IMR-90 (cell line): ENCODE data around the gene EMCN. TPM values are rescaled to one million over a fixed set of nuclear protein-coding genes. Genes with fewer than 3 reads are reported as not detected.

ENCODE experiments used
- ATAC-seq: fragments of 200-7000 bp; cut with Tn5 transposase; 2 replicates; pipeline ENCODE4 v1.9.1; 2020; ENCODE audit warnings: low read depth, mild to moderate bottlenecking, moderate library complexity
- BruUV-seq: library from RNA; stranded (reverse); fragments of 400-500 nt; replicated peaks from 2 replicates; lab custom pipeline; 2021; lab: Mats Ljungman, UMichigan
- CTCF ChIA-PET: fragments of 300-600 bp; formaldehyde crosslinking; extraction: SDS; loops from one replicate; lab custom pipeline; 2021; ENCODE audit warnings: antibody characterized with exemption; lab: Yijun Ruan, JAX
- POLR2A ChIA-PET: fragments of 300-600 bp; sonication (Branson Sonifier 250); formaldehyde crosslinking; loops from one replicate; lab custom pipeline; 2022; ENCODE audit warnings: antibody characterized with exemption; ENCODE audit not compliant: unreplicated experiment; lab: Charles Lee
- DNase-seq: peaks from one replicate; pipeline ENCODE4 v3.0.0; 2013
- H2AFZ ChIP-seq: replicated peaks from 2 replicates; pipeline ENCODE3; 2013; ENCODE audit warnings: low read length, mild to moderate bottlenecking; ENCODE audit not compliant: poor library complexity
- H2AK5ac ChIP-seq: 2 replicates; pipeline ENCODE4 v1.6.1; 2013; ENCODE audit warnings: low read depth, low read length, inconsistent platforms
- H2AK9ac ChIP-seq: replicated peaks from 2 replicates; pipeline ENCODE3; 2013; ENCODE audit warnings: mild to moderate bottlenecking, low read depth, low read length, moderate library complexity; ENCODE audit not compliant: poor library complexity
- H2BK120ac ChIP-seq: 2 replicates; pipeline ENCODE4 v1.6.1; 2013; ENCODE audit warnings: low read depth, low read length, inconsistent platforms
- H2BK15ac ChIP-seq: 3 replicates; pipeline ENCODE4 v1.6.1; 2013; ENCODE audit warnings: low read depth, low read length, inconsistent platforms
- H2BK20ac ChIP-seq: 2 replicates; pipeline ENCODE4 v1.6.1; 2013; ENCODE audit warnings: low read depth, mild to moderate bottlenecking, inconsistent platforms, low read length, moderate library complexity
- H2BK5ac ChIP-seq: 2 replicates; pipeline ENCODE4 v1.6.1; 2013; ENCODE audit warnings: mild to moderate bottlenecking, low read depth, low read length, inconsistent platforms; ENCODE audit not compliant: poor library complexity, severe bottlenecking
- H3K14ac ChIP-seq: replicated peaks from 2 replicates; pipeline ENCODE4 v1.6.1; 2013; ENCODE audit warnings: low read depth, low read length, inconsistent platforms
- H3K18ac ChIP-seq: 2 replicates; pipeline ENCODE4 v1.6.1; 2013; ENCODE audit warnings: low read depth, low read length, control low read depth
- H3K23ac ChIP-seq: 2 replicates; pipeline ENCODE4 v1.6.1; 2013; ENCODE audit warnings: low read depth, low read length, inconsistent platforms
- H3K27ac ChIP-seq: 2 replicates; pipeline ENCODE4 v1.5.1; 2013; ENCODE audit warnings: mild to moderate bottlenecking, control low read depth, low read length; ENCODE audit not compliant: insufficient read depth
- H3K27me3 ChIP-seq: 2 replicates; pipeline ENCODE4 v1.6.1; 2013; ENCODE audit warnings: low read length; ENCODE audit not compliant: control insufficient read depth, insufficient read depth
- H3K36me3 ChIP-seq: 2 replicates; pipeline ENCODE4 v1.6.1; 2013; ENCODE audit warnings: low read length, mixed read lengths; ENCODE audit not compliant: control insufficient read depth, insufficient read depth
- H3K4ac ChIP-seq: 2 replicates; pipeline ENCODE4 v1.6.1; 2013; ENCODE audit warnings: low read depth, low read length, inconsistent platforms
- H3K4me1 ChIP-seq: 2 replicates; pipeline ENCODE4 v1.6.1; 2013; ENCODE audit warnings: low read length, mixed read lengths; ENCODE audit not compliant: control insufficient read depth, insufficient read depth
- H3K4me2 ChIP-seq: 2 replicates; pipeline ENCODE4 v1.6.1; 2013; ENCODE audit warnings: low read depth, mild to moderate bottlenecking, control low read depth, low read length, moderate library complexity
- H3K4me3 ChIP-seq: 2 replicates; pipeline ENCODE4 v1.5.1; 2013; ENCODE audit warnings: low read depth, mild to moderate bottlenecking, control low read depth, low read length, moderate library complexity; ENCODE audit not compliant: insufficient read depth
- H3K56ac ChIP-seq: 2 replicates; pipeline ENCODE4 v1.6.1; 2013; ENCODE audit warnings: low read length, inconsistent platforms; ENCODE audit not compliant: insufficient read depth; ENCODE audit errors: extremely low read depth
- H3K79me1 ChIP-seq, 2 experiments: 2 replicates each; pipeline ENCODE4 v1.6.1; 2013; ENCODE audit warnings: low read length in 2 of 2, inconsistent platforms in 1 of 2, low read depth in 1 of 2
- H3K9ac ChIP-seq: 2 replicates; pipeline ENCODE4 v1.6.1; 2013; ENCODE audit warnings: low read depth, low read length, control low read depth
- H3K9me1 ChIP-seq: 2 replicates; pipeline ENCODE4 v1.6.1; 2013; ENCODE audit warnings: low read length, inconsistent platforms; ENCODE audit not compliant: insufficient read depth
- H3K9me3 ChIP-seq: 2 replicates; pipeline ENCODE4 v1.6.1; 2013; ENCODE audit warnings: low read length; ENCODE audit not compliant: control insufficient read depth, insufficient read depth
- H4K20me1 ChIP-seq: 2 replicates; pipeline ENCODE4 v1.6.1; 2013; ENCODE audit warnings: low read length, inconsistent platforms; ENCODE audit not compliant: insufficient read depth
- H4K5ac ChIP-seq: 2 replicates; pipeline ENCODE4 v1.6.1; 2013; ENCODE audit warnings: mild to moderate bottlenecking, low read depth, low read length, control low read depth
- H4K8ac ChIP-seq, 2 experiments: 2 replicates each; pipeline ENCODE4 v1.6.1; 2013; ENCODE audit warnings: low read depth in 2 of 2, low read length in 2 of 2, control low read depth in 1 of 2, inconsistent platforms in 1 of 2
- H4K91ac ChIP-seq: 2 replicates; pipeline ENCODE4 v1.6.1; 2013; ENCODE audit warnings: low read depth, low read length, inconsistent platforms; ENCODE audit not compliant: insufficient read depth
- MAFK ChIP-seq: IDR thresholded peaks from 2 replicates; pipeline ENCODE4 v1.6.1; 2012; ENCODE audit warnings: low read depth, low read length, improper control_type of control experiment
- NFE2L2 ChIP-seq: fragments of 150-350 bp; IDR thresholded peaks from 2 replicates; pipeline ENCODE4 v1.6.1; 2016; ENCODE audit warnings: low read depth, mild to moderate bottlenecking, low read length
- RCOR1 ChIP-seq: IDR thresholded peaks from 2 replicates; pipeline ENCODE4 v1.6.1; 2012; ENCODE audit warnings: mild to moderate bottlenecking, low read length, improper control_type of control experiment; ENCODE audit not compliant: insufficient replicate concordance
- SMC3 ChIP-seq: fragments of 150-350 bp; IDR thresholded peaks from 2 replicates; pipeline ENCODE4 v1.6.1; 2016; ENCODE audit warnings: low read depth, mild to moderate bottlenecking, antibody characterized with exemption, low read length, moderate library complexity
- WGBS, 2 experiments: methylation state at CpG; one replicate each; pipeline versions ENCODE4 v1.1.5 to v1.1.7; 2013; ENCODE audit warnings: missing lambda C conversion rate in 2 of 2; ENCODE audit not compliant: insufficient read length in 1 of 2; ENCODE audit errors: extremely low coverage in 2 of 2; 5-methylcytosine and 5-hydroxymethylcytosine counted together
- dilution Hi-C: fragments of 300-500 bp; cut with HindIII; formaldehyde crosslinking; loops from one replicate; pipeline ENCODE4 v1.14.3; 2018; ENCODE audit warnings: low sequenced_read_pairs; ENCODE audit not compliant: unreplicated experiment
- in situ Hi-C: fragments of 300-500 bp; cut with MboI; formaldehyde crosslinking; loops from 3 replicates; pipeline ENCODE4 v1.14.3; 2019; ENCODE audit warnings: low sequenced_read_pairs, inconsistent platforms, mixed read lengths
- intact Hi-C: fragments of 100-400 bp; cut with micrococcal nuclease; formaldehyde crosslinking; loops from 2 replicates; pipeline ENCODE4 v1.10.0; 2022
- polyA plus RNA-seq, 3 experiments: library from polyadenylated mRNA; depleted of rRNA; stranded (reverse); fragments of >200 nt; gene quantifications; 2 replicates each; pipeline ENCODE4 v1.2.3, GENCODE V29; 2012; ENCODE audit warnings: low replicate concordance in 1 of 3
- total RNA-seq: library from RNA; depleted of rRNA; stranded (reverse); fragments of >200 nt; gene quantifications from 2 replicates; pipeline ENCODE4 v1.2.3, GENCODE V29; 2012

EMCN gene
- total and polyA plus RNA-seq, 2 of the 4 experiments (the other 2 are of a cell fraction), result not detected

DNA sequence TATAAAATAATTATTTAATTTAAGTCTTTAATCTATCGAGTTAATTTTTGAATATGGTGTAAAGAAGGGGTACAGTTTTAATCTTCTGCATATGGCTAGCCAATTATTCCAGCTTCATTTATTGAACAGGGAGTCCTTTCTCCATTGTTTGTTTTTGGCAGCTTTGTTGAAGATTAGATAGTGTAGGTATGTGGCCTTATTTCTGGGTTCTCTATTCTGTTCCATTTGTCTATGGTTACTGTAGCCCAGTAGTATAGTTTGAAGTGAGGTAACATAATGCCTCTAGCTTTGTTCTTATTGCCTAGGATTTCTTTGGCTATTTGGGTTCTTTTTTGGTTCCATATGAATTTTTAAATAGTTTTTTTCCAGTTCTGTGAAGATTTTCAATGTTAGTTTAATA is 48.3 kb downstream of the EMCN start:
- TF ChIP-seq NFE2L2 (no peak), SMC3 (no peak), MAFK (no peak), RCOR1 (no peak)
- no peak overlapping the region for H3K18ac ChIP-seq
- no peak overlapping the region for H3K4ac ChIP-seq
- no peak overlapping the region for H3K23ac ChIP-seq
- no peak overlapping the region for H3K9ac ChIP-seq
- no CpG with 5 or more reads among the region's 1 CpG for WGBS, 2 experiments
- no peaks in the 10 kb centered on the region for H3K9me3 ChIP-seq
- no peak overlapping the region for H2AFZ ChIP-seq
- H2BK120ac ChIP-seq, result no peak overlapping the region
- no peak overlapping the region for H2AK5ac ChIP-seq
- in situ Hi-C loops, result no loop called here
- no peaks in the 10 kb centered on the region for H3K36me3 ChIP-seq
- H4K91ac ChIP-seq, result no peak overlapping the region
- POLR2A ChIA-PET, result interaction anchor here (0.6 kb wide), 1 partner anchor 1332 kb away, joined by 3 read pairs; no protein-coding TSS in a partner anchor
- H2BK5ac ChIP-seq, result no peak overlapping the region
- no peak overlapping the region for H4K5ac ChIP-seq
- no peaks in the 10 kb centered on the region for H3K9me1 ChIP-seq
- CTCF ChIA-PET, result no interaction called here
- no peak overlapping the region for H3K14ac ChIP-seq
- no TSS peak for BruUV-seq
- no peak overlapping the region for H3K27ac ChIP-seq
- ATAC-seq (no peak), DNase-seq (no peak)
- intact Hi-C loops, result no loop called here
- no peak overlapping the region for H2AK9ac ChIP-seq
- no peak overlapping the region for H3K56ac ChIP-seq
- no peaks in the 10 kb centered on the region for H4K20me1 ChIP-seq
- H4K8ac ChIP-seq, result no peak overlapping the region
- no peaks in the 10 kb centered on the region for H3K27me3 ChIP-seq
- no peaks in the 10 kb centered on the region for H3K79me1 ChIP-seq
- H3K4me1 ChIP-seq, result no peaks in the 10 kb centered on the region
- no peak overlapping the region for H3K4me2 ChIP-seq
- H2BK15ac ChIP-seq, result no peak overlapping the region
- no peak overlapping the region for H3K4me3 ChIP-seq
- dilution Hi-C loops, result no loop called here
- no peak overlapping the region for H2BK20ac ChIP-seq
